SH-SY5Y (cell line): Measurements from ENCODE around the gene SV2B.

ENCODE experiments used
- GATA2 ChIP-seq: IDR thresholded peaks from 2 replicates; pipeline ENCODE4 v1.6.1; 2011; ENCODE audit warnings: mild to moderate bottlenecking, low read depth, low read length
- GATA3 ChIP-seq: IDR thresholded peaks from 2 replicates; pipeline ENCODE4 v1.6.1; 2011; ENCODE audit warnings: low read depth, mild to moderate bottlenecking, low read length, moderate library complexity

GRCh38 chr15:91224755-91225380 is 124.8 kb downstream of the SV2B start:
- TF ChIP-seq GATA2 (no peak), GATA3 (no peak)
